ENCODE results near the gene CDH12. TPM values are rescaled to one million over a fixed set of nuclear protein-coding genes. Genes with fewer than 3 reads are reported as not detected.

The CDH12 gene
- total RNA-seq, 4 donors from 2014 or later, result 0.19 to 0.91 (median 0.47) TPM

GRCh38 chr5:22835686-22836085 is 17.5 kb downstream of the CDH12 start:
- intact Hi-C loops (cut with DNase I; ENCODE audit: low total_unique reads), result no loop called here
- DNase-seq (ENCODE audit: low spot score in 2 of 2), result no peak
- TF ChIP-seq CTCF (IDR thresholded peaks at IDR 0.05) (no peak), POLR2A (IDR thresholded peaks at IDR 0.05) (no peak)
- 47 to 56% methylated on average over 1 of the region's 1 CpG for WGBS, 2 donors
- no peak overlapping the region for H3K4me3 ChIP-seq (ENCODE audit: low read depth, poor library complexity, severe bottlenecking)

- H3K4me3 ChIP-seq (ENCODE audit: low read depth, poor library complexity, severe bottlenecking), result no peak overlapping the region
- TF ChIP-seq CTCF (IDR thresholded peaks at IDR 0.05) (no peak), POLR2A (IDR thresholded peaks at IDR 0.05) (no peak)
- 88 to 89% methylated on average over 2 of the region's 2 CpGs for WGBS, 2 donors
- intact Hi-C loops (cut with DNase I; ENCODE audit: low total_unique reads), result no loop called here
- no peak for DNase-seq (ENCODE audit: low spot score in 2 of 2)
These were observed 59.7 kb downstream of the CDH12 start for GRCh38 chr5:22793463-22793862.

- 84 to 88% methylated on average over 1 of the region's 1 CpG for WGBS, 2 donors
- no peak for DNase-seq (ENCODE audit: low spot score in 2 of 2)
- no peak overlapping the region for H3K4me3 ChIP-seq (ENCODE audit: low read depth, poor library complexity, severe bottlenecking)
- TF ChIP-seq POLR2A (IDR thresholded peaks at IDR 0.05) (no peak), CTCF (IDR thresholded peaks at IDR 0.05) (no peak)
- intact Hi-C loops (cut with DNase I; ENCODE audit: low total_unique reads), result no loop called here
These were observed 65.3 kb downstream of the CDH12 start for GRCh38 chr5:22787807-22788206.

- no peak overlapping the region for H3K4me3 ChIP-seq (ENCODE audit: low read depth, poor library complexity, severe bottlenecking)
- no peak for TF ChIP-seq POLR2A (IDR thresholded peaks at IDR 0.05)
- no peak for TF ChIP-seq CTCF (IDR thresholded peaks at IDR 0.05)
- 90% methylated on average over 5 of the region's 5 CpGs for WGBS, 2 donors
- DNase-seq (ENCODE audit: low spot score in 2 of 2), result no peak
- intact Hi-C loops (cut with DNase I; ENCODE audit: low total_unique reads), result no loop called here
These were observed 65.7 kb downstream of the CDH12 start for GRCh38 chr5:22787398-22787797.

- no peak overlapping the region for H3K4me3 ChIP-seq (ENCODE audit: low read depth, poor library complexity, severe bottlenecking)
- intact Hi-C loops (cut with DNase I; ENCODE audit: low total_unique reads), result no loop called here
These were observed 72.4 kb downstream of the CDH12 start for GRCh38 chr5:22780756-22781155.

More at GRCh38 chr5:22780756-22781155, 72.4 kb downstream of the CDH12 start:
- TF ChIP-seq POLR2A (IDR thresholded peaks at IDR 0.05) (no peak), CTCF (IDR thresholded peaks at IDR 0.05) (no peak)
- DNase-seq (ENCODE audit: low spot score in 2 of 2), result no peak

Measured in lower leg skin (tissue), 4 donors.